NB4 (cell line): Measurements from ENCODE around the gene STIM1.

Experiments used
- MAX ChIP-seq: IDR thresholded peaks from 2 replicates; pipeline ENCODE4 v1.6.1; 2011; ENCODE audit warnings: low read depth, low read length
- MYC ChIP-seq: IDR thresholded peaks from 2 replicates; pipeline ENCODE4 v1.6.1; 2011; ENCODE audit warnings: low read depth, low read length
- POLR2A ChIP-seq: IDR thresholded peaks from 2 replicates; pipeline ENCODE4 v1.6.1; 2011; ENCODE audit warnings: mild to moderate bottlenecking; ENCODE audit not compliant: insufficient read length; ENCODE audit errors: extremely low read depth
- TF ChIP-seq, protein P1 (sequence below): IDR thresholded peaks from one replicate; pipeline ENCODE4 v1.5.1; 2012; ENCODE audit warnings: low read depth, low read length

DNA sequence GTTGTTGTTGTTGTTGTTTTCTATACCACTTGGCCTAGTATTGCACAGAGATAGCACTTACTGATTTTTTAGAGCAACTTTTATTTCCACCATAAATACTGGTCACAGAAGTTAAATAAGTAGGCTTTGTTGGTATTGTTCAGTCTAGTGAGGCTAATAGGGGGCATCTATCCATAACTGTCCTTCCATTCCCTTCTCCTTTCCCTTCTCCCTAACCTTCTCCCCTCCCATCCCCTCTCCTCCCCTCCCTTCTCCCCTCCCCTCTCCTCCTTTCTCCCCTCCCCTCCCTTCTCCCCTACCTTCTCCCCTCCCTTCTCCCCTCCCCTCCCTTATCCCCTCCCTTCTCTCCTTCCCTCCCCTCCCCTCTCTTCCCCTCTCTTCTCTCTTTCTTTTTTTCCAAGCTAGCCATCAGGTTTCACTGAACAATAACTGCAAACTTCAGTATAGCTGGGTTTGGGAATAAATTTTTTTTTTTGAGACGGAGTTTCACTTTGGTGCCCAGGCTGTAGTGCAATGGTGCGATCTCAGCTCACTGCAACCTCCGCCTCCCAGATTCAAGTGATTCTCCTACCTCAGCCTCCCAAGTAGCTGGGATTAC, 56.5 kb downstream of the STIM1 start:
- no peak for TF ChIP-seq POLR2A
- TF ChIP-seq, protein P1, sequence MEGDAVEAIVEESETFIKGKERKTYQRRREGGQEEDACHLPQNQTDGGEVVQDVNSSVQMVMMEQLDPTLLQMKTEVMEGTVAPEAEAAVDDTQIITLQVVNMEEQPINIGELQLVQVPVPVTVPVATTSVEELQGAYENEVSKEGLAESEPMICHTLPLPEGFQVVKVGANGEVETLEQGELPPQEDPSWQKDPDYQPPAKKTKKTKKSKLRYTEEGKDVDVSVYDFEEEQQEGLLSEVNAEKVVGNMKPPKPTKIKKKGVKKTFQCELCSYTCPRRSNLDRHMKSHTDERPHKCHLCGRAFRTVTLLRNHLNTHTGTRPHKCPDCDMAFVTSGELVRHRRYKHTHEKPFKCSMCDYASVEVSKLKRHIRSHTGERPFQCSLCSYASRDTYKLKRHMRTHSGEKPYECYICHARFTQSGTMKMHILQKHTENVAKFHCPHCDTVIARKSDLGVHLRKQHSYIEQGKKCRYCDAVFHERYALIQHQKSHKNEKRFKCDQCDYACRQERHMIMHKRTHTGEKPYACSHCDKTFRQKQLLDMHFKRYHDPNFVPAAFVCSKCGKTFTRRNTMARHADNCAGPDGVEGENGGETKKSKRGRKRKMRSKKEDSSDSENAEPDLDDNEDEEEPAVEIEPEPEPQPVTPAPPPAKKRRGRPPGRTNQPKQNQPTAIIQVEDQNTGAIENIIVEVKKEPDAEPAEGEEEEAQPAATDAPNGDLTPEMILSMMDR: no peak
- TF ChIP-seq MAX: no peak
- no peak for TF ChIP-seq MYC
